ENCODE data around the gene MPPED2.

The MPPED2 gene

GRCh38 chr11:30424321-30424720 lies 161.8 kb downstream of the MPPED2 start:
- no peak for FAIRE-seq
- DNase-seq (ENCODE audit: insufficient read length, low spot score) = no peak

GRCh38 chr11:30423886-30424285 lies 162.3 kb downstream of the MPPED2 start:
- no peak for DNase-seq (ENCODE audit: insufficient read length, low spot score)
- no peak for FAIRE-seq

- FAIRE-seq (no peak), DNase-seq (ENCODE audit: insufficient read length, low spot score) (no peak)
Measured at GRCh38 chr11:30423279-30423648, 162.9 kb downstream of the MPPED2 start.

GRCh38 chr11:30422447-30423278 lies 163.5 kb downstream of the MPPED2 start:
- FAIRE-seq = no peak
- DNase-seq (ENCODE audit: insufficient read length, low spot score) = no peak

GRCh38 chr11:30420233-30420787 lies 165.8 kb downstream of the MPPED2 start:
- FAIRE-seq = no peak
- no peak for DNase-seq (ENCODE audit: insufficient read length, low spot score)

GRCh38 chr11:30414806-30415205 lies 171.3 kb downstream of the MPPED2 start:
- DNase-seq (ENCODE audit: insufficient read length, low spot score) (no peak), FAIRE-seq (no peak)

- DNase-seq (ENCODE audit: insufficient read length, low spot score) (no peak), FAIRE-seq (no peak)
Measured at GRCh38 chr11:30414244-30414643, 171.9 kb downstream of the MPPED2 start.

GRCh38 chr11:30412509-30412908 lies 173.6 kb downstream of the MPPED2 start:
- no peak for FAIRE-seq
- no peak for DNase-seq (ENCODE audit: insufficient read length, low spot score)

GRCh38 chr11:30411383-30411782 lies 174.8 kb downstream of the MPPED2 start:
- no peak for DNase-seq (ENCODE audit: insufficient read length, low spot score)
- FAIRE-seq = no peak

- FAIRE-seq = no peak
- DNase-seq (ENCODE audit: insufficient read length, low spot score) = no peak
Measured at GRCh38 chr11:30406978-30407762, 179.0 kb downstream of the MPPED2 start.

- no peak for FAIRE-seq
- no peak for DNase-seq (ENCODE audit: insufficient read length, low spot score)
Measured at GRCh38 chr11:30405385-30405784, 180.8 kb downstream of the MPPED2 start.

GRCh38 chr11:30404136-30404535 lies 182.0 kb downstream of the MPPED2 start:
- no peak for DNase-seq (ENCODE audit: insufficient read length, low spot score)
- no peak for FAIRE-seq

GRCh38 chr11:30395751-30396150 lies 190.4 kb downstream of the MPPED2 start:
- no peak for DNase-seq (ENCODE audit: insufficient read length, low spot score)
- FAIRE-seq = no peak

GRCh38 chr11:30393012-30393411 lies 193.1 kb downstream of the MPPED2 start:
- FAIRE-seq (no peak), DNase-seq (ENCODE audit: insufficient read length, low spot score) (no peak)

GRCh38 chr11:30392221-30392784 lies 193.8 kb downstream of the MPPED2 start:
- FAIRE-seq = no peak
- no peak for DNase-seq (ENCODE audit: insufficient read length, low spot score)

- DNase-seq (ENCODE audit: insufficient read length, low spot score) (no peak), FAIRE-seq (no peak)
Measured at GRCh38 chr11:30388957-30389356, 197.2 kb downstream of the MPPED2 start.

GRCh38 chr11:30387891-30388861 lies 198.0 kb downstream of the MPPED2 start:
- DNase-seq (ENCODE audit: insufficient read length, low spot score) (no peak), FAIRE-seq (no peak)

- no peak for FAIRE-seq
- DNase-seq (ENCODE audit: insufficient read length, low spot score) = no peak
Measured at GRCh38 chr11:30381879-30382278, 204.3 kb downstream of the MPPED2 start.

GRCh38 chr11:30380846-30381245 lies 205.3 kb downstream of the MPPED2 start:
- no peak for FAIRE-seq

GRCh38 chr11:30377347-30377746 lies 208.8 kb downstream of the MPPED2 start:
- FAIRE-seq = no peak

More at GRCh38 chr11:30380846-30381245, 205.3 kb downstream of the MPPED2 start:
- DNase-seq (ENCODE audit: insufficient read length, low spot score) = no peak

More at GRCh38 chr11:30377347-30377746, 208.8 kb downstream of the MPPED2 start:
- no peak for DNase-seq (ENCODE audit: insufficient read length, low spot score)
